Measurements from ENCODE around the gene EME1. TPM values are rescaled to one million over a fixed set of nuclear protein-coding genes. Genes with fewer than 3 reads are reported as not detected.
A peak's percentile ranks its signal among the peaks of the same experiment; 100 is the strongest.

Gene EME1
- total RNA-seq, 6 experiments from 2014 or later: 0.12 to 1.3 (median 0.66) TPM; not detected in 2

GRCh38 chr17:50348522-50349242 lies 24.3 kb upstream of the EME1 start:
- TF ChIP-seq POLR2A (IDR thresholded peaks at IDR 0.05): no peak
- TF ChIP-seq, protein P1, sequence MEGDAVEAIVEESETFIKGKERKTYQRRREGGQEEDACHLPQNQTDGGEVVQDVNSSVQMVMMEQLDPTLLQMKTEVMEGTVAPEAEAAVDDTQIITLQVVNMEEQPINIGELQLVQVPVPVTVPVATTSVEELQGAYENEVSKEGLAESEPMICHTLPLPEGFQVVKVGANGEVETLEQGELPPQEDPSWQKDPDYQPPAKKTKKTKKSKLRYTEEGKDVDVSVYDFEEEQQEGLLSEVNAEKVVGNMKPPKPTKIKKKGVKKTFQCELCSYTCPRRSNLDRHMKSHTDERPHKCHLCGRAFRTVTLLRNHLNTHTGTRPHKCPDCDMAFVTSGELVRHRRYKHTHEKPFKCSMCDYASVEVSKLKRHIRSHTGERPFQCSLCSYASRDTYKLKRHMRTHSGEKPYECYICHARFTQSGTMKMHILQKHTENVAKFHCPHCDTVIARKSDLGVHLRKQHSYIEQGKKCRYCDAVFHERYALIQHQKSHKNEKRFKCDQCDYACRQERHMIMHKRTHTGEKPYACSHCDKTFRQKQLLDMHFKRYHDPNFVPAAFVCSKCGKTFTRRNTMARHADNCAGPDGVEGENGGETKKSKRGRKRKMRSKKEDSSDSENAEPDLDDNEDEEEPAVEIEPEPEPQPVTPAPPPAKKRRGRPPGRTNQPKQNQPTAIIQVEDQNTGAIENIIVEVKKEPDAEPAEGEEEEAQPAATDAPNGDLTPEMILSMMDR (IDR thresholded peaks at IDR 0.05): no peak
- Histone ChIP-seq H3K27me3 (no peaks in the 10 kb centered on the region), H3K4me3 (no peak overlapping the region), H3K36me3 (no peaks in the 10 kb centered on the region), H3K27ac (no peak overlapping the region), H3K4me1 (peaks cover 0 to 10% (median 3%) of the 10 kb centered on the region in 4 donors), H3K9me3 (no peaks in the 10 kb centered on the region)
- intact Hi-C loops (cut with DNase I): no loop called here
- ATAC-seq (no peak), DNase-seq (peak in 1 of 3 donors; percentile 44)
- 74% methylated on average over 5 of the region's 7 CpGs for WGBS (ENCODE audit: insufficient coverage, low coverage, low lambda C conversion rate, missing lambda C conversion rate)

DNA sequence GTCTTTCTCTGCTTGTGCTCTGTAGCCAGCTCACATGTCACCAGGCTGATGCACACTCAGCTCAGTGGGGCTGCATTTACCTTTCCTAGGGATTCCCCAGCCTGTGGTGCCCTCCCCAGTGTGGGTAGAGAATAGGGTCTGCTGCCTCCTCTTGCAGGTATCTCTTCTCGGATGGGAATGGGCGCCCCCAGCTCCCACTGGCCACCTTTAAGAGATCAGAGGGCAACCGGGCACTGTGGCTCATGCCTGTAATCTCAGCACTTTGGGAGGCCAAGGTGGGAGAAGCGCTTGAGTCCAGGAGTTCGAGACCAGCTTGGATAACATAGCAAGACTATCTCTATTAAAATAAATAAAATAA lies 23.8 kb upstream of the EME1 start:
- intact Hi-C loops (cut with DNase I): no loop called here
- H3K4me1 ChIP-seq: peaks cover 0 to 10% (median 3%) of the 10 kb centered on the region in 4 donors
- ATAC-seq (no peak), DNase-seq (peak in 1 of 3 donors; percentile 33)
- 90% methylated on average over 4 of the region's 5 CpGs for WGBS (ENCODE audit: insufficient coverage, low coverage, low lambda C conversion rate, missing lambda C conversion rate)
- TF ChIP-seq POLR2A (IDR thresholded peaks at IDR 0.05): no peak
- TF ChIP-seq, protein P1 (IDR thresholded peaks at IDR 0.05): no peak
- no peak overlapping the region for H3K27ac ChIP-seq
- no peaks in the 10 kb centered on the region for H3K27me3 ChIP-seq
- H3K36me3 ChIP-seq: no peaks in the 10 kb centered on the region
- H3K4me3 ChIP-seq: no peak overlapping the region
- H3K9me3 ChIP-seq: no peaks in the 10 kb centered on the region

GRCh38 chr17:50350733-50351132 lies 22.3 kb upstream of the EME1 start:
- TF ChIP-seq, protein P1 (IDR thresholded peaks at IDR 0.05): no peak
- no peak for TF ChIP-seq POLR2A (IDR thresholded peaks at IDR 0.05)
- no peaks in the 10 kb centered on the region for H3K9me3 ChIP-seq
- ATAC-seq: no peak
- 94% methylated on average over 2 of the region's 2 CpGs for WGBS (ENCODE audit: insufficient coverage, low coverage, low lambda C conversion rate, missing lambda C conversion rate)
- no peaks in the 10 kb centered on the region for H3K27me3 ChIP-seq
- DNase-seq: peak in 1 of 3 donors; percentile 32
- no peak overlapping the region for H3K4me3 ChIP-seq
- peaks cover 0 to 3% (median under 1%) of the 10 kb centered on the region in 4 donors for H3K36me3 ChIP-seq
- intact Hi-C loops (cut with DNase I): loop anchor here in 1 of 2 donors (10.0 kb wide), 1 partner anchor 134 kb away; no protein-coding TSS in a partner anchor
- peaks cover 0 to 5% (median 0%) of the 10 kb centered on the region in 4 donors for H3K4me1 ChIP-seq
- H3K27ac ChIP-seq: no peak overlapping the region

GRCh38 chr17:50352072-50352692 lies 20.8 kb upstream of the EME1 start:
- peak in 1 of 3 donors; percentile 60 for DNase-seq
- H3K4me3 ChIP-seq: no peak overlapping the region
- H3K27me3 ChIP-seq: no peaks in the 10 kb centered on the region
- ATAC-seq: peak in 2 of 4 donors; percentile 3 to 49
- no peaks in the 10 kb centered on the region for H3K4me1 ChIP-seq
- WGBS (ENCODE audit: insufficient coverage, low coverage, low lambda C conversion rate, missing lambda C conversion rate): 100% methylated on average over 2 of the region's 6 CpGs
- no peak for TF ChIP-seq POLR2A (IDR thresholded peaks at IDR 0.05)
- TF ChIP-seq, protein P1 (IDR thresholded peaks at IDR 0.05): no peak
- intact Hi-C loops (cut with DNase I): loop anchor here in 1 of 2 donors (10.0 kb wide), 1 partner anchor 133 kb away; no protein-coding TSS in a partner anchor
- H3K27ac ChIP-seq: no peak overlapping the region
- H3K36me3 ChIP-seq: peaks cover 0 to 8% (median 3%) of the 10 kb centered on the region in 4 donors
- H3K9me3 ChIP-seq: no peaks in the 10 kb centered on the region

All from right lobe of liver (tissue), 6 donors.